Stimulated activated CD4-positive, alpha-beta T cell treated with anti-CD3 and anti-CD28 coated beads, Interleukin-1b, Interleukin-23, amount 100 ng/mL, for 48 hours (primary cell): ENCODE data around the gene KCNIP4.

Experiments
- DNase-seq: peaks from one replicate; pipeline ENCODE4 v3.0.0-alpha.2; 2020

Gene KCNIP4

DNA sequence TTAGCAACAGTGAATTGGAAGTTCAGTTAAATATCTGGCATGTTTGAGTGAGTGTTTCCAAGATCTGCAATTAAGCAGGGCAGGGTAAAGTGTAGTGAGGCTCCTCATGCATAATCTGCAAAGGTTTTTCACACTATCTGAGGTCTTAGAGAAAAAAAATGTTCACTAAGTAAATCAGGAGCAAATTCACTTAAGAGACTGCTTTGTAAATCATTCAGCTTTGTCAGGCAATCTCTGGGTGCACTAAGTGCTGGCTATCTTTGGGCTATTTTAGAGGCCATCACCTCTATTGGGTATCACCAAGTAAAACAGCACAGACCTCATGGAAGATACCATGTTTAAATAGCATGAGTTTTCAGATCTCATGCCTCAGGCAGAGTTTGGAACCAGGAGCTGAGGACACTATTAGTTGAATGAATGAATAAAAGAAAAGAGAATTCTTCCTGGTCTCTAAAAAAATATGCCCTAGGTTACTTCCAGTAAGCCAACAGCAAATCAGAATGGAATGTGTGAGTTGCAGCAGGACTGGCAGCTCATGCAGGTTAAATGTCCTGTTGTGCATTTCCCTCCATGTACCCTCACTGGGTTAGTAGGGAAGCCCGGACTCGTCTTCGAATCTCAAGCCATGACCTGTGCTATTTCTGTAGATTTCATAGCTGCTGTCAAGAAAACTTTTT, 195.3 kb downstream of the KCNIP4 start:
- DNase-seq, result no peak

DNA sequence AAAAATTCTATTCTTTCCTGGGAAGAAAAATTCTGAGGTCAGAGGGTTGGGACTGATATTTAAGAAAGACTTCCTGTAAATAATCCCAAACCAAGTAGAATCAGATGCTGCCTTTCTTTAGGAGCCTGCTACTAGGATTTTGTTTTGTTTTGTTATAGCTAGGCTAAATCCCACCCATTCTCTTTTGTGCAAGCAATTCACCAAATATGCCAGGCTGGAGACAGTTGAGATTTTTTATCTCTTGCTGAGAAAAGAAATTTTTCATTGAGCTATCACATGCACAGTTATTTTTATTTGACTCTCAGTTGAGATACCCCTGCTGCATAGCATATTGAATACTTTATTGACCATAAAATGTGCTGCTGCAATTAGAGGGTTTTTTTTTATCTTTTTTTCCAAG, 196.0 kb downstream of the KCNIP4 start:
- no peak for DNase-seq

DNA sequence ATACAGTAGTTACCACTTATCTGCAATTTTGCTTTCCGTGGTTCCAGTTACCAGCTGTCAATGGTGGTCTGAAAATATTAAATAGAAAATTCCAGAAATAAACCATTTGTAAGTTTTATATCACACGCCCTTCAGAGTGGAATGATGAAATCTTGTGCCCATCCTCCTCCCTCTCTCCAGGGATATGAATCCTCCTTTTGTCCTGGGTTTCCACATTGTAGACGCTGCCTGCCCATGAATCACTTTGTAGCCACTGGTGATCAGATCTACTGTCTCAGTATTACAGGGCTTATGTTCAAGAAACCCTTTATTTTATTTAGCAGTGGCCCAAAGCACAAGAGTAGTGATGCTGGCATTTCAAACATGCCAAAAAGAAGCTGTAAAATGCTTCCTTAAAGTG, 198.6 kb downstream of the KCNIP4 start:
- DNase-seq, result no peak

DNA sequence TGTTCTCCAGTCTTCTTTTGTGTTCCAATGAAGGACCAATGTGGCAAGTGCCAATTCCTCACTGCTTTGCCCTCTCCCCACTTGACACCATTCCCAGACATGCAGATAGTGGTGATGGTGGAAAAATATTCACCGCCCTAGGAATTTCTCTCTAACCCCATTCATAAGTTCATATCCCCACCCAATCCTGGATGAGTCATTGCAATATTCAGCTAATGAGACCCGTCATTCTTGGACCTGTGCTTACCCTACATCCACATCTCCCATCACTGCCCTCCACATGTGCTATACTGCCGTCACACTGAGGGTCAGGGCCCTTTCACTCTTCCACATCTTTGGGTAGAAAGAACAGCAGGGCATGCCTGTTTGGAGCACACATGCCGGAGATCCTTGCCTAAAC, 199.2 kb downstream of the KCNIP4 start:
- DNase-seq, result no peak

DNA sequence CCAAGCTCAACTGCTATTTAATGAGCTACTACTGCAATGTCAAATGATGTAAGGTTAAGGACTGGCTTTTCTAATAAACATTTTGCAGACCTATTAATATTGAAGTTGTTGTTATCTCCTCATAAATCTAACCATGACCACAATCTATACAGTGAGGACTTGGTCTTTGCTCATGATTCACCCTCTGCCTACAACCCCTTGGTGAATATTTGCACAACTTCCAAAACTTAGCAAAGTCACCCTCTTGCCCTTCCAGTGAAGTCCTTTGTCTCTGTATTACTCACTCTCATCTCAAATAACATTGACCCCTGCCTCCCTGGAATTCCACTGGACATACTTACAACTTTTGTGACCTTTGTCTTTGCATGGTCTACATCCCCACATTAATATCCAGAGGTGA, 204.5 kb downstream of the KCNIP4 start:
- DNase-seq, result no peak

DNA sequence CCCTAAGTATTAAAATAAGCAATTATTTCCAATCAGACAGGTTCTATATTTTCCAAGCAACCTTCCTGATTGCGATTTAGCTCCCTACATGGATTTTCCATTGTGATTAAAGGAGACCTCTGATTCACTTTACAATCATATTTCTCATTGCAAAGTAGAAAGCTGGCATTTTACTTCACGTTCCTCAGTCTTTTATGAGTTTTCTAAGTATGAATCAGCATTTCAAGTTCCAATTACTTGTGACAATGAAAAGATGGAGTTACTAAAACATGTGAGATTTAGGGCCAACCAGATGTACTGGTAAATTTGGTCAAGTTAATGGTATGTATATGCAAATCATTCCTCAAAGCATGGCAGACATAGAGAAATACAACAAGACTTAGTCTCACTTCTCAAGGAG, 206.2 kb downstream of the KCNIP4 start:
- no peak for DNase-seq

DNA sequence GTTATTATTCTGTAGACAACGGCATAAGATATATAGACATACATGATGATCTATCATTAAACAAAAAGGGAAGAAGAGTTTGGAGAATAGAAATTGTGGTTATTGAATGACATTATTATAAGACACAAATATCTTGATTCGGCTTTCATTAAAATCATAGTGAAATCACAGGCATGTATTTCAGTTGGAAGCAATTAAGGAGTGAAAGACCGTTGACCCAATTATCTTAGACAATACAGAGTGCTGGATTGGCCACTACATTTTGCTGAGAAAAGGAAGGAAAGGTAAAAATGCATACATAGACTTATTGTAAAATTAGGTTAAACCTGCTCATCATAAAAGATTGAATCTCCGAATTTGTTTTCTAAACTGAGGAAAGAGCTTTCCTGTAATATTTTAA, 209.8 kb downstream of the KCNIP4 start:
- no peak for DNase-seq

DNA sequence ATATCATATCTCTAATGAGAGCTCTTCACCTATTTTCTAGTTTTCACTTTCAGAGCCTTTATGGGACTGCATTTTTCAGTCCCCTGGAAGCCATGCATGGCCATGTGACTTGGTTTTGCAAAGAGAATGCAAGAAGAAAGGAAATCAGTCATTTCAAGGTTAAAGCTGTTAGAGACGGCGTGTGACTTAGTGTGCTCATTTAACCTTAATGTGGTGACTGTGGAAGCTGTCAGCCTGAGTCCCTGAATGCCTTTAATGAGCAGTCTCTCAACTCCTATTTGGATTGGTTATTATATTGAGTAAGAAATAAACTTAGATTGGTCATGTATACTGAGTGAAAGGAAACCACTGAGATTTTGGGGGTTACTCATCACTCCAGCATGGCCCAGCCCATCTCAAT, 212.7 kb downstream of the KCNIP4 start:
- DNase-seq, result no peak

DNA sequence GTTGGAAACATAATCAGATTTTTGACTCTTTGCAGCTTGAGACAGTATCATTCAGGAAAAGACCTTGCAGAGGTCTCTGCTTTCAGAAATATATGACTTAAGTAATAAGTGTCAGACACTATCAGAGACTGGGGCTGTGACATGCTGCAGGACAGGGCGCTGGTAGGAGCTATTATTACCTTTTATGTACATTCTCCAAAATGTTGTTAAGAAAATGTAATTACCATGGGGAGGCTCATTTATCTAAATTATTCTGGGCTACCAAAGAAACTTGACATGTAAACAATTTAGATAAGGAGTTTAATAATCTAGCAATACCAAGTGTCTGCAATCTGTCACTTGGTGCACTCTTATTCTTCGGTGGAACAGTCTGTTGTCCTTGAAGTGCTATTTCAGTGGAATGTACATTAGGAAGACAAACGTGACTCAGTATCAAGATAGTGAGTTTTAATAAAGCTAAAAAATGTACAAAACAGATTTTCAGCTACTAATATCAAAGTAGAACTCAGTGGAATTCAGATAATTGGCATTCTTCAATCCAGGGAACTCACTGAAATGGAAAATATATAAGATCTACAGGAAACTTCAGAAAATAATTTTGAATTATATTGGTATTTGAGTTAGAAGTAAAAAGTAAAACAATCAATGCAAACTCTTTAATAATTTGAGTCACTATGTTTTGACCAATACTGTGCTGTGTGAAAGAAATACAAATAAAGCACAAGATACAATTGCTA, 214.5 kb downstream of the KCNIP4 start:
- DNase-seq, result no peak

DNA sequence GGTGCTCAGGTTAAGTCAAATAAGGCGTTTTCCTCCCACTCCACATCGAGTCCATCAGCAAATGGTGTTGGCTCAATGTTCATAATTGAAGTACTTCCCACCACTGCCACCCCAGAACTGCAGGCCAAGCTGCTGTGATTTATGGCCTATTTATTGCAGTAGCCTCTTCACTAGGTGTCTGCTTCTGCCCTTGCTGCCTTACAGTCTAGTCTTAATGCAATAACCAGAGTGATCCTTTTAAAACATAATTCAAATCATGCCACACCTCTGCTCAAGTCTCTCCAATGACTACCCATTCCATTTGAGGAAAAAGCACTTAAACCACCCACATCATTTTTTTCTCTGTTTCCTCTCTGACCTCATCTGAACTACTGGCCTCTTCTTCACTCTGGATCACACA, 220.3 kb downstream of the KCNIP4 start:
- DNase-seq, result no peak

DNA sequence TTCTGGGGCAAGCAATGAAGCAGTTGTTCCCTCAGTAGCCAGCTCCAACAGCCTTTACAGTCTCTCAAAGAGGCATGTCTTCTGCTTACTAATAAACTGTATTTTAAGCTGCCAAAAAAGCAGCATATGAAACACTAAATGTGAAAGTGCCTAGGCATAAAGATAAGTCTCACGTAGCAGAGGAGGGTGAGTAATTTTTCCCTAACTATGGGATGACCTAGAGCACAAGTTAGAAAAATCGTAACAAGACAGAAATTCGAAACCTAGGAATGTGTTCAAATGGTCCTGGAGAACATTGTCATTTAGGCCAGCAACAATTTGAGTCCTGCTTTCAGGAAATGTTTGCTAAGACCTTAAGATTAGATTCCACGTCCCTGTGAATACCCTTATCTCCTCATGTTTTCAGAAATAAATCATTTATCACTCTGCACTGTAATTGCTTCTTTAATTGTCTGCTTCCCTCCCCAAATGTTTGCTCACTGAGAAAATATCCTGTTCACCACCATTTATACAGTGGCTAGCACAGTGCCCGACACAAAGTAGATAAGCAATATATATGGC, 222.2 kb downstream of the KCNIP4 start:
- DNase-seq, result no peak

DNA sequence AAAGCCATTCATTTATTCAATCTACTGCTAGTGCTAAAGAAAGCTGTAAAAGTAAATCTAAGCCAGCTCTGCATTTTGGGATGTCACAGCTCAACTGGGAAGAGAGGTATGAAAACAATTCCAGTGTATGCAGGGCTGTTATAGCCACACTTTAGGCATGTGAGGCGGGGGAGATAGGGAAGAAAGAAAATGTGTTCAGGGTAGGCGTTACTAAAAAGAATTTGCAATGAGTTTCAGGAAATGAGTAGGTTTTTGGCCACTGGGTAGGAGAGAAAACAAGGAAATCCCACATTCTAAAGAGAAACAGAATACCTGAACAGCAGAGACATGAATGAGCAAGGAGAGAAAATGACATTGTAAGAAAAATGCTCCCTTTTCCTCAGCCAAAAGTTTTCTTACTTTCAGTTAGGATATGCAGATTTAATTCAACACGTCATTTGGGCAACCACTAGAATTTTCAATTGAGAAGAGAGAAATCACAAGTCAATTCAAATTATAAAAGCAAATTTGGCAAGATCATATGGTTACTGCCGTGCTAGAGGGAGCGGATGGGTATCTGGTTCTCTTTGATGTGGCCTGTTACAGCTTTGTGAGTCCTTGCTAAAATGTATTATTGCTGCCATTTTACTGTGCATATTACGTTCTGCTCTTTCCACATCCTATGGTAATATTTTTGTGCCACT, 226.3 kb downstream of the KCNIP4 start:
- no peak for DNase-seq

DNA sequence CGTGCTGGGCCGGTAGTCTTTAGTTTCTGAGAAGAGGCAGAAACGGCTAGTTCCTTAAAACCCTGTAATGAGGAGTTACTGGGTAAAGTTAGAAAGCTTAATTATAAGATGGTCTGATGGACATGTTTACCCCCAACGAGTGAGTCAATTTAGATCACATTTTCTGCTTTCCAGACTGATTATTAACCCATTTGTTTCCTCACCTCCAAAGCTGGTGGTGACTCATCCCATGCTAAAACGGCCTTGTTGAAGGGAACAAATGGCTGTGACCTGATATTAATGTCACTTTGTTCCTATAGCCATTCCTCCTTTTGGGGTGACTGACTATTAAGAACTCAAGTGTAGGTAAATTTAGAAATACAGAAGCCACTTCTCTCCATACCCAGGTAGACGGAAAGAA, 232.0 kb downstream of the KCNIP4 start:
- DNase-seq, result no peak

DNA sequence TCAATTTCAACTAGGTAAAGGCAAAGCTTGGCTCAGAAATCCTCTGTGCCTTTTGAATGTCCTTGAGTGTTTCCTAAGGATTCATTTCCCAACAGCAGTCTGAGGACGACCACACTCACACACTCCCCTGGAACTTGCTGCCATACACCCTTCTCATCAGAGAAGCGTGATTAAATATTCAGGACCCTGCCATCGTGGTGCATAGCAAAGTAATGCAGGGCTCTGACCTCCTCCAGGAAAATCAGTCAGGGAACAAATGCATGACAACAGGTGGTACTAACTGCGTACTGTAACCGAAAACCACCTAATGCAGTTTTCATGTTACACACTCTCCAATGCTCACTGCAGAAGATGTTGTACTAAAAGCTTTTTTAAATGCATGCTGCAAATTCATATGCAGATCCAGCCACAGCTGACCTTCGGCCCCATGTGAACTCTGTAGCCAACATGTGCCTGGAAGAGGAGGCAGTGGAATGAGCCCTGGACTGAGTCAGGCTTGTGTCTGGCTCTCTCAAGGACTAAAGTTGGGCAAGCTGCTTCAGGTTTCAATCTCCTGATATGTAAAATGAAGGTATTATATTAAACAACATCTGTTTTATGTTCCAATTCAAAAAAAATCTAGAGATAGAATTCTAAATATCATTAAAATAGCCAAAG, 238.3 kb downstream of the KCNIP4 start:
- no peak for DNase-seq

DNA sequence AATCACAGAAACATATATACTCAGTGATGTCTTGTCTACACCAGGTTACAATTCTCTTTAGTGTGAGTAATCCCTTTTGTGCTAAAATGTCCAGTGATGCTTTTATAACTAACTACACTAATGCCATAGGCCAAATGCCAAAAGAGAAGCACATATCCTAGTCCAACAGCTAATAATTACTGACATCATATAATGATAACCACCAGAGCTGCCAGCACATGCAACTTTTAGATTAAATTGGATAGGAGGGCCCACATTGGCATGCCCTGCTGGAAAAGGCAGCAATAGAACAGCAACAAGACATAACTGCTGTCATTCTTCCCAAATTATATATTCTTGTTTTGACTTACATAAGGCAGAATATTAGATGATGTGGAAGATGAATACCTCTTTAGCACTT, 238.8 kb downstream of the KCNIP4 start:
- no peak for DNase-seq

DNA sequence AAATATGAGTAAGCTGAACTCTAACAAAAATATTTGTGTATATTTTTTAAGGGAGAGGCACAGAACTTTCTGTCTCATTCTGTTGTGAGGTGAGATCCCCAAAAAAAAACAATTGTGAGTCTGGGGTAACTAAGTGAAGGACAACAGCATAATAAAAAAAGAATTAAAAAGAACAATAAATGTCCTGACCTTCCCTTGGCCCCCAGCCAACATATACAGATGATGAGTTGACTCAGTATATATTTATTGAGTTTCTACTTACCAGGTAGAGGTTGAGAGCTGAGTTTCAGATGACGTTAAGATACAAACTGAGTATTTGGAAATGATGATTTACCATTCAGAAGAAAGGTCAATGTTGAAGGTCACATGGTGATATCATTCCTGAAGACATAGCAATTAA, 239.5 kb downstream of the KCNIP4 start:
- no peak for DNase-seq

DNA sequence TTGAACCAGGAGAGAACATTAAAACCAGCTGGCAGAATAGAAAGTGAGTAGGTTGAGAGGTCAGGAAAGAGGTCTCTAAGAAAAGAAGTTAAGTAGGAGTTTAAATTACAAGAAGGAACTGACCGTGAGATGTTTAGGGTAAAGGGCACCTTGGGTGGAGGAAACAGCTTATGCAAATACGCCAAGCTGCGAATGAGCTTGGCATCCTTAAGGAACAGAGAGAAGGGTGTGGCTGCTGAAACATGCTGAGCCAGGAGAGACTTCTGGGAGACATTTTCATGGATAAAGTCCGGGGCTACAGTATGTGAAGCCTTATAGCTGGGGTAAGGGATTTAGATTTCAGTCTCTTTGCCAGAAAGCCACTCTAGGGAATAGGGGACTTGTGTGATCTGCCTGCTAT, 249.1 kb downstream of the KCNIP4 start:
- DNase-seq, result no peak

DNA sequence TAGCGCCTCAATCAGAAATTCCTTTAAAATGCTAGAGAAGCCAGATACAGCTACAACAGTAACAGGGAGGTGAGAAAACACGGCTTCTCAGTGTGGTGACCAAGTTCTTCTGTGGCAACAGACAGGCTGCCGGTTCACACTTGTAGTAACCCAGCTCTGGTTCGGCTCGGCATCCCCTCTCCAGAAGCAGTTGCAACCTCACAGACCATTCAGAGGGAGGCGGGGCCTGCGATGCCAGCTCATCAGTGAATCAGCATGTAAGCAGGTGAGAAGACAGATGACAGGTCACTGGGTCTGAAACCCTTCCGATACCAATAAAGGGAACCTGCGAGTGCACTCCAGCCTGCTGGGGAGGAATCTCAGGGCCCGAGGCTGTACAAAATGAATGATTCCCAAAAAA, 251.0 kb downstream of the KCNIP4 start:
- DNase-seq, result no peak

DNA sequence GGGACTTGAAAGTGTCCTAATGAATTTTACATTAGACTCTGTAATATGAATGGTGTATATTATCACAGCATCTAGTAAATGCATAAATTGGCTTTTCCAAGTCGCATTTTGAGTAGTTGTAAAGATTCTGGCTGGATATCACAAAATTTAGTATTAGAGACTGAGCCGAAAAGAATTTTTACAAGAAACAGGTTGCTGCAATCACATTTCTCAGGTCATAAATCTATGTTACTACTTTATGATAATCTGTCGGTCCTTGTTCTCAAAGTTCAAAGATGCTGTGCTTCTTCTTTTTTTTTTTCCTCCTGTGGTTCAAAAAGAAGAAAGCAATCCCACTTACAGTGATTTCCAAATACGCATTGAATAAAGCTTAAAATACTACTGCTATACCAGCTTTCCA, 253.4 kb downstream of the KCNIP4 start:
- no peak for DNase-seq

DNA sequence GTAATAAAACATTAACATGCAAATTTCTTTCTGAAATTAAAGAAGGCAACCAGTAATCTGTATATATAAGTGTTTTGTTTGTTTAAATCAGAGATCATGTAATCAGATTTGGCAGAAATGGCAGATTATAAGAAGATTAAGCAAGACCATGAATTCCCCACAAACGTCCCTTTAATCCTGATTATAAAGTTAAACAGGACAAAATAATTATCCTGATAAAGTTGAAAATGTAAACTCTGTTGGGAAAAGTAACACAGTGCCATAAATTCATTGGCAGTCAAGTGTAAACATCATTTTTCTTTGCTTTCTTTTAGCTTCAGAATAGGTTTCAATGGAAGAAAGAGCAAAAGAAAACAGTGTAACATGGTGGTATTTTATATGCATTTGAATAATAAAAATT, 256.3 kb downstream of the KCNIP4 start:
- DNase-seq, result no peak

DNA sequence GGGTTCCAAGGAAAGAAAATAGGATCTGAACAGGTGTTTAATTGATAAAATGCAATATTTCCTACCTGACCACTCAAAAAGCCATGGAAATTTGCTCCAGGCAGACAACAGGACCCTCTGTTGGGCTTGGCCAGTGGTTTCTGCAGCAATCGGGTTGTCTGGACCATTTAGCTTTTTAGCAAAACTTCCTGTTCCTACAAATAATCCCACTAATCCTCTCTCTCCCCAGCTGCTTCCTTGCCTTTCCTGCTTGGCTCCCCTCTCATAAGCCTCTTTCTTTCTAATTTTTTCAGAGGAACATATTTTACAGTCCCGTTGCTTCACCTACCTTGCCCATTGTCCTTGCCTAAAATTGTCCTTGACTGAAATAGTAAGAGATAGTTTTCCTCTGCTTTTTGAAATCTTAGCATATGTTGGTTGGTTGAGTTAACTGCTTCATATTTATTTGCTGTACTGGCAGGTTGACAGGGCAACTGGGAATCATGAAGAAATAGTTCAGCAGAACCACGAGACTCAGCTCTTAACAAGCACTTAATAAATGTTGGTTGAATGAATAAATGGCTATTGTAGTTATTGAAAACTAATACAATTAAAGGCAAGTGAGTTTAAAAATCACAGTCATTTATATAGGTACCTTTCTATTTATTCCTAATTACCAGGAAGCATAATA, 259.8 kb downstream of the KCNIP4 start:
- DNase-seq, result no peak

DNA sequence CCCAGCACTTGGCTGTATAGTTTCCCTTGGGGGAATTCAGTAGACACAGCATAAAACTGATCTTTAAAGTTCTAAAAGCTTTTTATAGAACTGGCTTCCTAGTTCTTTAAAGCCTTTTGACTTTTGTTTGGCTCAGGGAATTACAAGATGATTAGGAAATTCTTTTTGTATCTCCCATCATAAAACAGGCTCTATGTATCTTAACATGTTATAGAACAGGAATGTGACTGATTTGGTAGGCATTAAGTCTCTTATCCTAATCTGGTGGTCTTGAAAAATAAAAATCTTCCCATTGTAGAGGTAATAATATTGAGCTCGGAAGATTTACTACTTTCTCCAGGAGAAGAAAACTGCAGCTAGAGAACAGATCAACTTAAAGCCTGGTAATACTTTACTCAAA, 262.7 kb downstream of the KCNIP4 start:
- DNase-seq, result no peak

DNA sequence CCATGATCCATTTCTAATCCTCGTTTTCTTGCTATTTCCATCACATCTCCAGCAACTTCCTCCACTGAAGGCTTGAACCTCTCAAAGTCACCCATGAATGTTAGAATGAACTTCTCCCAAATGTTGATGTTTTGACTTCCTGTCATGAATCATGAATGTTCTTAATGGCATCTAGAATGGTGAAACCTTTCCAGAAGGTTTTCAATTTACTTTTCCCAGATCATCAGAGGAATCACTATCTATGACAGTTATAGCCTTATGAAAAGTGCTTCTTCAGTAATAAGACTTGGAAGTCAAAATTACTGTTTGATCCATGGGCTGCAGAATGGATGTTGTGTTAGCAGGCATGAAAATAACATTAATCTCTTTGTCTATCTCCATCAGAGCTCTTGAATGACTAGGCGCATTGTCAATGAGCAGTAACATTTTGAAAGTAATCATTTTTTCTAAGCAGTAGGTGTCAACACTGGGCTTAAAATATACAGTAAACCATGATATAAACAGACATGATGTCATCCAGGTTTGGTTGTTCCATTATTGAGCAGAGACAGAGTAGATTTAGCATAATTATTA, 268.2 kb downstream of the KCNIP4 start:
- DNase-seq, result no peak
